Posterior vena cava (tissue), 2 donors: ENCODE data around the gene FAM163B. TPM values are rescaled to one million over a fixed set of nuclear protein-coding genes. Genes with fewer than 3 reads are reported as not detected.

Source experiments
- DNase-seq: peaks from one replicate; pipeline ENCODE4 v3.0.0-alpha.2; 2020; ENCODE audit warnings: low spot score
- intact Hi-C, 2 donors: fragments of 100-400 bp; cut with DNase I; formaldehyde crosslinking; loops; one replicate each; pipeline versions ENCODE4 v1.14.1 to v1.14.2; 2022 to 2023
- total RNA-seq, 2 donors: library from RNA; stranded (reverse); fragmentation: NEBNext Ultra II Directional; extraction: Animal tissue kit (Norgen Biotek cat#: 25700); gene quantifications; one replicate each; pipeline ENCODE4 v1.2.1, GENCODE V29; 2021
- donor health status: DM: yes; HTN: yes; CAD: no.
- donor health status: DM: yes; HTN: yes; CAD: no.

FAM163B gene
- total RNA-seq, 2 donors from 2014 or later = not detected

GRCh38 chr9:133589454-133590227, 19.5 kb downstream of the FAM163B start:
- intact Hi-C loops = no loop called here
- DNase-seq = no peak

- intact Hi-C loops = no loop called here
- no peak for DNase-seq
These were observed 21.7 kb downstream of the FAM163B start for GRCh38 chr9:133587466-133587865.

- intact Hi-C loops = no loop called here
- DNase-seq = no peak
These were observed 22.1 kb downstream of the FAM163B start for GRCh38 chr9:133587051-133587450.

- intact Hi-C loops = no loop called here
- no peak for DNase-seq
These were observed 23.5 kb downstream of the FAM163B start for GRCh38 chr9:133585481-133586351.

- no peak for DNase-seq
- intact Hi-C loops = no loop called here
These were observed 24.4 kb downstream of the FAM163B start for GRCh38 chr9:133584559-133585476.

- no peak for DNase-seq
- intact Hi-C loops = no loop called here
These were observed 25.0 kb downstream of the FAM163B start for GRCh38 chr9:133584167-133584558.

- no peak for DNase-seq
- intact Hi-C loops = no loop called here
These were observed 25.6 kb downstream of the FAM163B start for GRCh38 chr9:133583586-133583985.

GRCh38 chr9:133583111-133583510, 26.1 kb downstream of the FAM163B start:
- intact Hi-C loops = no loop called here
- DNase-seq = no peak

GRCh38 chr9:133582501-133583045, 26.6 kb downstream of the FAM163B start:
- intact Hi-C loops = no loop called here
- DNase-seq = no peak

- intact Hi-C loops = no loop called here
- no peak for DNase-seq
These were observed 27.5 kb downstream of the FAM163B start for GRCh38 chr9:133581513-133582343.

GRCh38 chr9:133581011-133581410, 28.2 kb downstream of the FAM163B start:
- intact Hi-C loops = no loop called here
- no peak for DNase-seq

- DNase-seq = no peak
- intact Hi-C loops = no loop called here
These were observed 28.8 kb downstream of the FAM163B start for GRCh38 chr9:133580419-133580738.

GRCh38 chr9:133579601-133580418, 29.4 kb downstream of the FAM163B start:
- intact Hi-C loops = no loop called here
- DNase-seq = no peak

GRCh38 chr9:133578524-133579441, 30.4 kb downstream of the FAM163B start:
- no peak for DNase-seq
- intact Hi-C loops = no loop called here

GRCh38 chr9:133577737-133578112, 31.5 kb downstream of the FAM163B start:
- intact Hi-C loops = no loop called here
- DNase-seq = no peak

- intact Hi-C loops = loop anchor here in 1 of 2 donors (1.0 kb wide), 1 partner anchor 48 kb away; no protein-coding TSS in a partner anchor
- DNase-seq = no peak
These were observed 32.1 kb downstream of the FAM163B start for GRCh38 chr9:133576875-133577736.
